Astrocyte of the spinal cord (primary cell): Measurements from ENCODE around the gene GPR171.
"Not testable (repeated sequence)": the region's sequence is repeated elsewhere in the genome, so short reads cannot be mapped to it uniquely, and the experiment has no call there.

Source experiments
- DNase-seq: peaks from one replicate; pipeline ENCODE4 v3.0.0; 2011; ENCODE audit warnings: low read depth, low spot score
- H3K4me3 ChIP-seq: 2 replicates; pipeline ENCODE4 v1.5.1; 2011; ENCODE audit warnings: low read depth, mild to moderate bottlenecking, low read length, moderate library complexity
- in situ Hi-C: cut with HindIII; loops from 2 replicates; pipeline ENCODE4 v1.10.0; 2017; ENCODE audit warnings: low sequenced_read_pairs
- TF ChIP-seq, protein P1 (sequence below): IDR thresholded peaks from 2 replicates; pipeline ENCODE4 v1.5.1; 2012; ENCODE audit warnings: low read depth, mild to moderate bottlenecking, low read length, inconsistent platforms

Gene GPR171, protein sequence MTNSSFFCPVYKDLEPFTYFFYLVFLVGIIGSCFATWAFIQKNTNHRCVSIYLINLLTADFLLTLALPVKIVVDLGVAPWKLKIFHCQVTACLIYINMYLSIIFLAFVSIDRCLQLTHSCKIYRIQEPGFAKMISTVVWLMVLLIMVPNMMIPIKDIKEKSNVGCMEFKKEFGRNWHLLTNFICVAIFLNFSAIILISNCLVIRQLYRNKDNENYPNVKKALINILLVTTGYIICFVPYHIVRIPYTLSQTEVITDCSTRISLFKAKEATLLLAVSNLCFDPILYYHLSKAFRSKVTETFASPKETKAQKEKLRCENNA

DNA sequence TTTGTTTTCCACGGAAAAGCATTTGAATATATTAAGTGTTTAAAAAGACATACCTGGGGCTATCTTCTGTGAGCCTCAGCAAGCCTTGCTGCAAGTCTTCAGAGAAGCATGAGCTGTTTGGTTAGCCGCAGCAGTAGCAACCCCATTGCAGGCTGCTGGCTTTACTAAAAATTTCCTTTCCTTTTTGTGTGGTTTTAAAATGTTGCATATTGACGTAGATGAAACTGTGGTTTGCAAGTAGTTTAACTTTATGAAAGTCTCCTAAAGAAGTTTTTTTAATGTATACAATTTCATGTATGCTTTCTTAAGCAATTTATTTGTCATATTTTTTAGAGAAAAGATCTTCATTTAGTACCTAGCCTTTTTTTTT, at the start of gene GPR171:
TSS of gene GPR171 (minus strand) at position 166 of the 370 bp plus-strand sequence. CDS start 3,830 bp downstream, outside the sequence.
- no peak within 1 kb of the TSS for H3K4me3 ChIP-seq
- TF ChIP-seq, protein P1, sequence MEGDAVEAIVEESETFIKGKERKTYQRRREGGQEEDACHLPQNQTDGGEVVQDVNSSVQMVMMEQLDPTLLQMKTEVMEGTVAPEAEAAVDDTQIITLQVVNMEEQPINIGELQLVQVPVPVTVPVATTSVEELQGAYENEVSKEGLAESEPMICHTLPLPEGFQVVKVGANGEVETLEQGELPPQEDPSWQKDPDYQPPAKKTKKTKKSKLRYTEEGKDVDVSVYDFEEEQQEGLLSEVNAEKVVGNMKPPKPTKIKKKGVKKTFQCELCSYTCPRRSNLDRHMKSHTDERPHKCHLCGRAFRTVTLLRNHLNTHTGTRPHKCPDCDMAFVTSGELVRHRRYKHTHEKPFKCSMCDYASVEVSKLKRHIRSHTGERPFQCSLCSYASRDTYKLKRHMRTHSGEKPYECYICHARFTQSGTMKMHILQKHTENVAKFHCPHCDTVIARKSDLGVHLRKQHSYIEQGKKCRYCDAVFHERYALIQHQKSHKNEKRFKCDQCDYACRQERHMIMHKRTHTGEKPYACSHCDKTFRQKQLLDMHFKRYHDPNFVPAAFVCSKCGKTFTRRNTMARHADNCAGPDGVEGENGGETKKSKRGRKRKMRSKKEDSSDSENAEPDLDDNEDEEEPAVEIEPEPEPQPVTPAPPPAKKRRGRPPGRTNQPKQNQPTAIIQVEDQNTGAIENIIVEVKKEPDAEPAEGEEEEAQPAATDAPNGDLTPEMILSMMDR = no peak
- in situ Hi-C loops = no loop called here
- DNase-seq = no peak

DNA sequence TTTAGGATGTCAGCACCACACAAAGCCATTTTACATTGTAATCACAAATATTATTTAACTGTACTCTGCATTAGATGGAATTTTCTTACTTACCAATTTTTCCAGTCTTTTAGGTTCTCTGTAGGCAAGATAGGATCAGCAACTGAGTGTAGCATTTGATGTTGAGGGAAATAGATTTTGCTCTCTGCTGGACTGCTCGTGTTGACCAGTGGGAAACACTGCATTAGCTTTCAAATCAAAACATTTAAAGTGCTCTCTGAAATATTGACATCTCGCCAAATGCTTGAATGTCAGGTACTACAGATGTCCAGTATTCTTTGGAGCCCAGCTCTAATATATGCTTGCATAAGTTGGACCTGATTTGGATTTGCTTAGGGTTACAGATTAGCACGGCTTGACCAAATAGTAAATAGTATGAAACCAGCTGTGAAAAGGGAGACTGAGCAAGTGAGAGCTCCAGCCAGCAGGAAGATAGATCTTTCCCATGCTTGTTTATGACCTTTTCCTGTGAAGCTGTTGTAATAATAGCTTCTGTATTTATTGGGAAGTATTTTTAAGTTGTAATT, 45.8 kb upstream of the GPR171 start:
- no peak overlapping the region for H3K4me3 ChIP-seq
- in situ Hi-C loops = no loop called here
- DNase-seq = no peak
- TF ChIP-seq, protein P1 = no peak

DNA sequence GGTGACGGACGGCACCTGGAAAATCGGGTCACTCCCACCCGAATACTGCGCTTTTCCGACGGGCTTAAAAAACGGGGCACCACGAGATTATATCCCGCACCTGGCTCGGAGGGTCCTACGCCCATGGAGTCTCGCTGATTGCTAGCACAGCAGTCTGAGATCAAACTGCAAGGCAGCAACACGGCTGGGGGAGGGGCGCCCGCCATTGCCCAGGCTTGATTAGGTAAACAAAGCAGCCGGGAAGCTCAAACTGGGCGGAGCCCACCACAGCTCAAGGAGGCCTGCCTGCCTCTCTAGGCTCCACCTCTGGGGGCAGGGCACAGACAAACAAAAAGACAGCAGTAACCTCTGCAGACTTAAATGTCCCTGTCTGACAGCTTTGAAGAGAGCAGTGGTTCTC, 39.0 kb upstream of the GPR171 start:
- H3K4me3 ChIP-seq, DNase-seq, in situ Hi-C loops: not testable (repeated sequence)

DNA sequence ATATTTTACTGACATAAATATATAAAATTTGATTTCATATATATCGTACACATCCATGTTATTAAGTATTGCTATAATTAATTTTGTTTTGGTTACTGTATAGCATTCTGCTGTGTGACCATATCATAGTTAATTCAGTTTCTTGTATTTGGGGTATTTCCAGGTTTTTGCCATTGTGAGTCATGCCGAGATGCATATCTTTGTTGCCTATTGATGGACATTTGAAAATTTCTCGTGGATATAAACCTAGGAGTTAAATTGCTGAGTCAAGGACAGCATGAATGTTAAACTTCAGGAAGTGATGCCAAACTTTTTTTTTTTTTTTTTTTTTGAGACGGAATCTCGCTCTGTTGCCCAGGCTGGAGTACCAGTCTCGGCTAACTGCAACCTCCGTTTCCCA, 33.7 kb upstream of the GPR171 start:
- no peak for DNase-seq
- TF ChIP-seq, protein P1 = no peak
- in situ Hi-C loops = no loop called here
- H3K4me3 ChIP-seq = no peak overlapping the region

DNA sequence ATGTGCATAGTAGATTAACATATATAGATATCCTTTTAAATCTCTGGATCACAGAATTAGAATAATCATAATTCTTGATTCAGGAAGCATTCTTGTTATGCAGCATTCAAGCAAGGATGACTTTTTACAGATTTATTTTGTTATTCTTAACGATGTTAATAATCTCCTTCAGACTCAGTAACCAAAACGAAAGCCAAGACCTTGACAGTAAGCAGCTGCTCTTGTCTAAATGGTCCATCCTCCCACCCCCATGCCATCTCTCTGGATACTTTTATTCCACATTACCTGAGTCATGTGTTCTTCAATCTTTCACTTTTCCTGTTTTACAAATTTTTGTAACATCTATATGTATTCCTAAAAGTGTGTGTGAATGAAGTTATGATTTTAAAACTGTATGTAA, 33.3 kb upstream of the GPR171 start:
- in situ Hi-C loops = no loop called here
- no peak for DNase-seq
- TF ChIP-seq, protein P1 = no peak
- no peak overlapping the region for H3K4me3 ChIP-seq

DNA sequence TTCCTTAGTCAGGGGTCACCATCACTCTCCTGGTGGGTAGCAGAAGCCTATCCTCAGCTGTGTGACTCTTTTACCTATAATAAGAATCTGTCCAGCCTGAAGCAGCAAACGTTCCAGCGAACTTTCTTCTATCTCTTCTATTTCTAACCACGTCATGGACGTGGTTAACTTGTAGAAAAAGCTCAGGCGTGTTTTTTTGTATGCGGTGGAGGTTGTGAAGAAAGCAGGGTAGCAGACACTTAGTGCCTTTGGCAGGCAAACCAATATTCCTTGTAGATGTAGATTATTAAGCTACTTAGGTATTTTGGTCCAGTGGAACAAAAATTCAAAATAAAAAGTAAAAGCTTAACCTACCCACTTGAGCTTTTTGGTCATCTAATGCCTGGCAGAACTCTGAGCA, 31.8 kb upstream of the GPR171 start:
- TF ChIP-seq, protein P1 = no peak
- no peak overlapping the region for H3K4me3 ChIP-seq
- in situ Hi-C loops = no loop called here
- no peak for DNase-seq

DNA sequence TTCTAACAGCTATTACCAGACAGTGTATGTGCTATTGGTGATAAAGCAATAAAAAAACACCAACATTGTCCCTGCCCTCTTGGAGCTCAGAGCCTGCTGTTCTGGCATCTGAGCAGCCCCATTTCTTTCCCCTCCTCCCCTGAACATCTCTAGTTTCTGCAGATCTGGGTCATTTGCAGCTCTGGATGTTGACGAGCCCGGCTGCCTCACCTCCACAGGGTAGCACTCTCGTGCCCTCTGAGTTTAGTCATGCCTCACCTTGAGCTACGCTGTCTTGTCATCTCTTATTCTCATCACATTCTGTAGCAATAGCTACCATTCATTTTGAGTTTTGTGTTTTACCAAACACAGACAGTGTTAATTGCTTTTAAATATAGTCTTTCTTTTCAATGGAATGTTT, 30.0 kb upstream of the GPR171 start:
- TF ChIP-seq, protein P1 = no peak
- H3K4me3 ChIP-seq = no peak overlapping the region
- in situ Hi-C loops = no loop called here
- DNase-seq = no peak

DNA sequence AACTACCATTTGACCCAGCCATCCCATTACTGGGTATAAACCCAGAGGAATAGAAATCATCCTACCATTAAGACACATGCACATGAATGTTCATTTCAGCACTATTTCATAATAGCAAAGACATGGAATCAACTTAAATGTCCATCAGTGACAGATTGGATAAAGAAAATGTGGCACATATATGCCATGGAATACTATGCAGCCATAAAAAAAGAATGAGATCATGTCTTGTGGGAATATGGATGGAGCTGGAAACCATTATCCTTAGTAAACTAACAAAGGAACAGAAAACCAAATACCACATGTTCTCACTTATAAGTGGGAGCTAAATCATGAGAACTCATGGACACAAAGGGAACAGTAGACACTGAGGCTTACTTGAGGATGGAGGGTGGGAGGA, 29.4 kb upstream of the GPR171 start:
- DNase-seq, in situ Hi-C loops, H3K4me3 ChIP-seq: not testable (repeated sequence)
